ENCODE data around the gene AGTR1. TPM values are rescaled to one million over a fixed set of nuclear protein-coding genes. Genes with fewer than 3 reads are reported as not detected.

Gene AGTR1
- polyA plus RNA-seq, 4 donors: 10.4 to 29.6 (median 18.7) TPM

Other genes starting within 250 kb of the AGTR1 start
- 1 to 10 TPM in 2 of 4 donors, under 1 TPM in 2; 0.70 to 1.4 (median 1.0) TPM for gene CPB1, start 129.9 kb downstream of the AGTR1 start, polyA plus RNA-seq (ENCODE audit: insufficient read length in 4 of 4)
- under 1 TPM; 0.37 to 0.68 (median 0.60) TPM for gene CPA3, start 167.4 kb downstream of the AGTR1 start, polyA plus RNA-seq (ENCODE audit: insufficient read length in 4 of 4)

All from left renal pelvis (tissue), 4 donors.